Thoracic aorta (tissue), 2 donors: ENCODE results near the gene SOAT2. TPM values are rescaled to one million over a fixed set of nuclear protein-coding genes. Genes with fewer than 3 reads are reported as not detected.

Experiments used
- ATAC-seq: fragments of 150-250 bp; one replicate; pipeline ENCODE4 v1.8.0; 2017; ENCODE audit warnings: low read depth; ENCODE audit not compliant: insufficient number of reproducible peaks, low FRiP score
- DNase-seq: peaks from one replicate; pipeline ENCODE4 v3.0.0-alpha.2; 2020; ENCODE audit warnings: low spot score
- H3K27ac ChIP-seq, 2 donors: fragments of 200-600 bp; sonication (generic); 1 replicate in 1 of 2; 2 replicates in 1 of 2; pipeline ENCODE4 v1.5.1; 2016; ENCODE audit warnings: mild to moderate bottlenecking in 2 of 2, moderate library complexity in 2 of 2
- H3K27me3 ChIP-seq: fragments of 200-600 bp; sonication (generic); replicated peaks from 2 replicates; pipeline ENCODE4 v1.6.0; 2016; ENCODE audit warnings: mild to moderate bottlenecking; ENCODE audit not compliant: insufficient read depth
- H3K36me3 ChIP-seq: fragments of 200-600 bp; sonication (generic); one replicate; pipeline ENCODE4 v1.5.1; 2016
- H3K4me1 ChIP-seq, 2 donors: fragments of 200-600 bp; sonication (generic); 1 replicate in 1 of 2; 2 replicates in 1 of 2; pipeline versions ENCODE4 v1.5.1 to v1.6.0; 2016; ENCODE audit warnings: low read depth in 2 of 2, mild to moderate bottlenecking in 1 of 2; ENCODE audit not compliant: control insufficient read depth in 1 of 2
- H3K4me3 ChIP-seq: fragments of 200-600 bp; sonication (generic); 2 replicates; pipeline ENCODE4 v1.5.1; 2016; ENCODE audit warnings: mild to moderate bottlenecking
- H3K9me3 ChIP-seq: fragments of 200-600 bp; sonication (generic); 2 replicates; pipeline ENCODE4 v1.5.1; 2016
- total RNA-seq, 2 donors: library from RNA; depleted of rRNA; stranded (reverse); fragments of >200 nt; gene quantifications; one replicate each; pipeline versions ENCODE4 v1.1.0 to v1.2.3, GENCODE V29; 2016
- TF ChIP-seq, protein P1 (sequence below): fragments of 200-600 bp; sonication (generic); IDR thresholded peaks from one replicate; pipeline ENCODE4 v1.5.1; 2019; ENCODE audit warnings: antibody characterized with exemption

The SOAT2 gene
- total RNA-seq, 2 donors from 2014 or later = 0.81 to 0.99 TPM

DNA sequence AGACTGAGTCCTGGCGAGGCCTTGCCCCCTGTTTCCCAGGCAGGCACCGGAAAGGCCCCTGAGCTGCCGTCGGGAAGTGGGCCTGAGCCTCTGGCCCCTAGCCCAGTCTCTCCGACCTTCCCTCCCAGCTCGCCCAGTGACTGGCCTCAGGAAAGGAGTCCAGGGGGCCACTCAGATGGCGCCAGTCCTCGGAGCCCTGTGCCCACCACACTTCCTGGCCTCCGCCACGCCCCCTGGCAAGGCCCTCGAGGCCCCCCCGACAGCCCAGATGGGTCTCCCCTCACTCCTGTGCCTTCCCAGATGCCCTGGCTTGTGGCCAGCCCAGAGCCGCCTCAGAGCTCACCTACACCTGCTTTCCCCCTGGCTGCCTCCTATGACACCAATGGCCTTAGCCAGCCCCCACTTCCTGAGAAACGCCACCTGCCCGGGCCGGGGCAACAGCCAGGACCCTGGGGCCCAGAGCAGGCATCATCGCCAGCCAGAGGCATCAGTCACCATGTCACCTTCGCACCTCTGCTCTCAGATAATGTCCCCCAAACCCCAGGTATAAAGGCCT is 42.5 kb upstream of the SOAT2 start:
- Histone ChIP-seq H3K4me1 (peaks cover 15 to 68% of the 10 kb centered on the region in 2 donors), H3K36me3 (peaks cover 79% of the 10 kb centered on the region), H3K9me3 (no peaks in the 10 kb centered on the region), H3K27ac (peak overlapping the region; percentile 50 to 84), H3K4me3 (no peak overlapping the region), H3K27me3 (no peaks in the 10 kb centered on the region)
- TF ChIP-seq, protein P1, sequence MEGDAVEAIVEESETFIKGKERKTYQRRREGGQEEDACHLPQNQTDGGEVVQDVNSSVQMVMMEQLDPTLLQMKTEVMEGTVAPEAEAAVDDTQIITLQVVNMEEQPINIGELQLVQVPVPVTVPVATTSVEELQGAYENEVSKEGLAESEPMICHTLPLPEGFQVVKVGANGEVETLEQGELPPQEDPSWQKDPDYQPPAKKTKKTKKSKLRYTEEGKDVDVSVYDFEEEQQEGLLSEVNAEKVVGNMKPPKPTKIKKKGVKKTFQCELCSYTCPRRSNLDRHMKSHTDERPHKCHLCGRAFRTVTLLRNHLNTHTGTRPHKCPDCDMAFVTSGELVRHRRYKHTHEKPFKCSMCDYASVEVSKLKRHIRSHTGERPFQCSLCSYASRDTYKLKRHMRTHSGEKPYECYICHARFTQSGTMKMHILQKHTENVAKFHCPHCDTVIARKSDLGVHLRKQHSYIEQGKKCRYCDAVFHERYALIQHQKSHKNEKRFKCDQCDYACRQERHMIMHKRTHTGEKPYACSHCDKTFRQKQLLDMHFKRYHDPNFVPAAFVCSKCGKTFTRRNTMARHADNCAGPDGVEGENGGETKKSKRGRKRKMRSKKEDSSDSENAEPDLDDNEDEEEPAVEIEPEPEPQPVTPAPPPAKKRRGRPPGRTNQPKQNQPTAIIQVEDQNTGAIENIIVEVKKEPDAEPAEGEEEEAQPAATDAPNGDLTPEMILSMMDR = no peak
- DNase-seq = no peak
- no peak for ATAC-seq

DNA sequence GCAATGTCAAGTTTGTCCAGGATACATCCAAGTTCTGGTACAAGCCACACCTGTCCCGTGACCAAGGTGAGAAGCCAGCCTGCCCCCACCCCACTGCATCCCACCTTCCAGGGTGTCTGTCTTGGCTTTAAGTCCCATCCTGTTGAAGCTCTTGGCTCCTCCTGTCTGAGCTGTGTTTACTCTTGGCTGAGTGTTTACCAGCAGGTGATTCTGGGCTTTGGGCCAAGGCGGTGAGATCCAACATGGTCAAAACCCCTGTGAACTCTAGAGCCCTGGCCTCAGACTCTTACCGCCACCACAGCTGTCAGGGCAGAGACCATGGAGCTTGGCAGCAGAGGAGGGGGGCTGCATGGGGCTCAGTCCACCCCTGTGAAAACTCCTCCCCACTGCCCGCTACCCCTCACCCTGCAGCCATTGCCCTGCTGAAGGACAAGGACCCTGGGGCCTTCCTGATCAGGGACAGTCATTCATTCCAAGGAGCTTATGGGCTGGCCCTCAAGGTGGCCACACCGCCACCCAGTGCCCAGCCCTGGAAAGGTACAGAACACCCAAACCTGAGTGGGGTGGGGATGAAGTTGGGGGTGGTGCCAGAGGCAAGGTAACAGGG is 41.8 kb upstream of the SOAT2 start:
- H3K4me3 ChIP-seq = no peak overlapping the region
- H3K36me3 ChIP-seq = peaks cover 77% of the 10 kb centered on the region
- peak overlapping the region; percentile 50 to 84 for H3K27ac ChIP-seq
- no peaks in the 10 kb centered on the region for H3K9me3 ChIP-seq
- H3K27me3 ChIP-seq = no peaks in the 10 kb centered on the region
- no peak for ATAC-seq
- TF ChIP-seq, protein P1 = no peak
- DNase-seq = no peak
- peaks cover 21 to 72% of the 10 kb centered on the region in 2 donors for H3K4me1 ChIP-seq

DNA sequence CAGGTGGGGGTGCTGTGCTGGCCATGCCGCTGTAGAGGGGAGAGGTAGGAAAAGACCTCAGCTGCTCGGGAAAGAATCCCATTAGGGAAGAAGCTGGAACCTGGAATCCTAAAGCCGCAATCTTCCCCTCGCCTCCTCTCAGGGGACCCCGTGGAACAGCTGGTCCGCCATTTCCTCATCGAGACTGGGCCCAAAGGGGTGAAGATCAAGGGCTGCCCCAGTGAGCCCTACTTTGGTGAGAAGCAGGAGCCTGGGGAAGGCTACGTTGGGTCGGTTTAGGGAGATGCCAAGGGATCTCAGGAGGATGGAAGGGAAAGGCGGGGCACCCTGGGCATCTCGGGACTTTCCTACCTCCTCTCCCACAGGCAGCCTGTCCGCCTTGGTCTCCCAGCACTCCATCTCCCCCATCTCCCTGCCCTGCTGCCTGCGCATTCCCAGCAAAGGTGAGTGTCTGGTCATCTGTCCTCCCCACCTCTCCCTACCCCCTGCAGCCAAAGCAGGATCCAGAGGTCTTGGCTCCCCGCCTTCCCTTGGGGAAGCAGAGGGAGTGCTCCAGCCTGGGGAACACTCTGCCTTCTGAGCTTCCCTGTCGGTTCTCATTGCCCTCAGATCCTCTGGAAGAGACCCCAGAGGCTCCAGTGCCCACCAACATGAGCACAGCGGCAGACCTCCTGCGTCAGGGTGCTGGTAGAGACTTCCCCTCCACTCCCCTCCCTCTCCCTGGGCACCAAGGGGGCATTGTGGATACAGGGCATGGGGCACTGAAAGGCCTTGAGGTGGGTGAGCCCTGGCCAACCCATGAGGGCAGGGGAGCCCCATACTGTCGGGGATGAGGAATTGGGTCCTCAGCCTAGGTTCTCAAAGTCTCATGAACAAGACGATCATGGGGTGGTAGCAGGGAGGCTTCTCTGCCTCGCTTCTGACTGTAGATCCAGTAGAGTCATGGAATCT is 41.0 kb upstream of the SOAT2 start:
- Histone ChIP-seq H3K27ac (peak overlapping the region; percentile 50 to 84), H3K36me3 (peaks cover 72% of the 10 kb centered on the region)

DNA sequence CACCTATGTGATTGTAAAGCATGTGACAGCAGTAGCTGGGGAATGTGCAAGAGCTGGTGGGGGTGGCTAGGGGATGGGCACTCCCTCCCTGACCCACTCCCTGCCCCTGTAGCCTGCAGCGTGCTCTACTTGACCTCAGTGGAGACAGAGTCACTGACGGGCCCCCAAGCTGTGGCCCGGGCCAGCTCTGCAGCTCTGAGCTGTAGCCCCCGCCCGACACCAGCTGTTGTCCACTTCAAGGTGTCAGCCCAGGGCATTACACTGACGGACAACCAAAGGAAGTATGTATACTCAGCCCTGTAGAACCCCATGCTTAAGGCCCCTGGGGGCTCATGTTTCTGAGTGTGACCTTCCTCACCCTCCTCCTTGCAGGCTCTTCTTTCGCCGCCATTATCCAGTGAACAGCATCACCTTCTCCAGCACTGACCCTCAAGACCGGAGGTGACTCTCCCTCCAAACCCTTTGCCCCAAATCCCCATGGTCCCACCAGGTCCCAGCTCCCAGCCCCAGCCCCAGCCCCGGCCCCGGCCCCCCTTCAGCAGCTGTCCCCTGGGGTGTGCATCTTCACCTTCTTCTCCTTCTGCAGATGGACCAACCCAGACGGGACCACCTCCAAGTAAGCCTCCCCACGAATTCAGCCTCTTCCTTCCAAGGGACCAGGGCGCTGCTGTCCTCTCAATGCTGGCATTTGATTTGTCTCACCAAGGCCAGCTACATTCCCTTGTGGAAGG is 40.1 kb upstream of the SOAT2 start:
- no peaks in the 10 kb centered on the region for H3K27me3 ChIP-seq
- no peaks in the 10 kb centered on the region for H3K9me3 ChIP-seq
- peak overlapping the region; percentile 78 to 84 for H3K27ac ChIP-seq
- no peak overlapping the region for H3K4me3 ChIP-seq
- TF ChIP-seq, protein P1 = no peak
- peaks cover 22 to 79% of the 10 kb centered on the region in 2 donors for H3K4me1 ChIP-seq
- ATAC-seq (no peak), DNase-seq (no peak)
- H3K36me3 ChIP-seq = peaks cover 64% of the 10 kb centered on the region

More for the DNA sequence above, 41.0 kb upstream of the SOAT2 start:
- no peaks in the 10 kb centered on the region for H3K9me3 ChIP-seq
- TF ChIP-seq, protein P1 = no peak
- peaks cover 22 to 75% of the 10 kb centered on the region in 2 donors for H3K4me1 ChIP-seq
- no peaks in the 10 kb centered on the region for H3K27me3 ChIP-seq
- DNase-seq = no peak
- no peak for ATAC-seq
- H3K4me3 ChIP-seq = no peak overlapping the region
